ENCODE data around the gene ATP6AP2.
"Not testable (repeated sequence)": the region's sequence is repeated elsewhere in the genome, so short reads cannot be mapped to it uniquely, and the experiment has no call there.

GRCh38 chrX:40582178-40582577, 1.4 kb downstream of the ATP6AP2 start:
- TF ChIP-seq CTCF, POLR2A (IDR thresholded peaks at IDR 0.05): not testable (repeated sequence)
